ENCODE results near the gene IQCB1. TPM values are rescaled to one million over a fixed set of nuclear protein-coding genes. Genes with fewer than 3 reads are reported as not detected.

IQCB1 gene
- total and polyA plus RNA-seq, 2 of the 8 experiments (the other 6 are each of a cell fraction or from before 2014, with no cell fraction given) = 21.7 to 31.2 TPM

- Histone ChIP-seq H2BK15ac (ENCODE audit: low read length) (no peak overlapping the region), H3K23me2 (ENCODE audit: low read depth, low read length) (no peaks in the 10 kb centered on the region), H3K4me1 (replicated peaks in 1 of 4; ENCODE audit: control insufficient read depth in 3 of 4, insufficient read depth in 4 of 4, low read length in 3 of 4) (no peaks in the 10 kb centered on the region), H3K27me3 (replicated peaks in 1 of 4; ENCODE audit: control insufficient read depth in 3 of 4, extremely low read depth in 1 of 4, insufficient read depth in 3 of 4, low read length in 3 of 4) (no peaks in the 10 kb centered on the region), H4K5ac (ENCODE audit: insufficient read length, low read depth, low read length) (no peak overlapping the region), H4K91ac (replicated peaks; ENCODE audit: insufficient read length, low read length) (no peak overlapping the region), H3K4me2 (ENCODE audit: insufficient read depth in 1 of 2, low read depth in 2 of 2, low read length in 2 of 2) (no peak overlapping the region), H2BK20ac (ENCODE audit: low read length) (no peak overlapping the region), H3K4me3 (ENCODE audit: extremely low read depth in 1 of 4, insufficient read depth in 2 of 4, low read depth in 3 of 4, low read length in 4 of 4) (no peak overlapping the region), H4K8ac (ENCODE audit: extremely low read depth, insufficient read depth, low read length) (no peak overlapping the region), H2BK12ac (ENCODE audit: low read depth, low read length) (no peak overlapping the region), H3K27ac (ENCODE audit: low read depth, low read length) (no peak overlapping the region), H3K79me2 (ENCODE audit: control insufficient read depth in 1 of 2, insufficient read depth in 2 of 2, low read length in 2 of 2) (no peaks in the 10 kb centered on the region), H3K79me1 (ENCODE audit: low read depth, low read length) (no peaks in the 10 kb centered on the region), H2AK5ac (ENCODE audit: low read depth, low read length) (no peak overlapping the region), H2BK120ac (replicated peaks; ENCODE audit: low read depth, low read length) (no peak overlapping the region), H2AFZ (ENCODE audit: low read length) (no peak overlapping the region), H3K23ac (ENCODE audit: insufficient read length) (no peak overlapping the region), H2BK5ac (ENCODE audit: low read depth, low read length) (no peak overlapping the region), H3K14ac (ENCODE audit: insufficient read length) (no peak overlapping the region), H3K9me3 (ENCODE audit: insufficient read depth in 2 of 2, low read depth in 1 of 2, low read length in 1 of 2) (0 out of 4 replicates have a peak, but pooled peaks cover 0 to 2% of the 10 kb centered on the region in 2 experiments), H3K4ac (replicated peaks; ENCODE audit: insufficient read length, low read depth, low read length) (no peak overlapping the region), H3K9ac (replicated peaks in 1 of 4; ENCODE audit: extremely low read depth in 1 of 4, low read depth in 3 of 4, low read length in 3 of 4) (no peak overlapping the region), H3K18ac (ENCODE audit: extremely low read depth, low read length) (no peak overlapping the region), H4K20me1 (replicated peaks in 1 of 2; ENCODE audit: control insufficient read depth in 1 of 2, insufficient read depth in 2 of 2, low read length in 2 of 2) (no peaks in the 10 kb centered on the region), H3K56ac (replicated peaks; ENCODE audit: insufficient read length, low read depth, low read length) (no peak overlapping the region), H3K36me3 (ENCODE audit: control insufficient read depth in 2 of 4, insufficient read depth in 4 of 4, low read length in 3 of 4) (peaks cover 17 to 60% (median 43%) of the 10 kb centered on the region in 4 experiments)
- no peak for TF ChIP-seq RFX5 (IDR thresholded peaks at IDR 0.05; ENCODE audit: borderline replicate concordance, low read depth, low read length)
- no peak for FAIRE-seq
- ChIA-PET POLR2A (ENCODE audit: partially characterized antibody) (no interaction called here), CTCF (ENCODE audit: partially characterized antibody) (no interaction called here)
- WGBS, 2 experiments (ENCODE audit: extremely low coverage in 1 of 2, insufficient coverage in 1 of 2, insufficient read length in 1 of 2, insufficient replicate concordance in 2 of 2, low coverage in 1 of 2, low lambda C conversion rate in 2 of 2, missing lambda C conversion rate in 1 of 2) = 80% methylated on average over 1 of the region's 1 CpG; no CpG with 5 or more reads in 1 of the 2 experiments
- no peak for DNase-seq (ENCODE audit: low read depth in 1 of 2, low spot score in 2 of 2)
These were observed 112.4 kb downstream of the IQCB1 start for GRCh38 chr3:121722411-121722810.
